HCT116 (cell line): ENCODE measurements around the gene BACH1. TPM values are rescaled to one million over a fixed set of nuclear protein-coding genes. Genes with fewer than 3 reads are reported as not detected.

ENCODE experiments used
- ATAC-seq: fragments of 200-7000 bp; cut with Tn5 transposase; 2 replicates; pipeline ENCODE4 v1.9.1; 2020; ENCODE audit warnings: mild to moderate bottlenecking, moderate library complexity
- BruUV-seq: library from RNA; stranded (reverse); fragments of 400-500 nt; replicated peaks from 2 replicates; lab custom pipeline; 2021; lab: Mats Ljungman, UMichigan
- CTCF ChIA-PET: fragments of 300-600 bp; sonication (Branson Sonifier 250); formaldehyde crosslinking; loops from one replicate; lab custom pipeline; 2021; ENCODE audit warnings: antibody characterized with exemption; lab: Charles Lee
- POLR2A ChIA-PET: fragments of 300-600, 350-600 bp; sonication (Branson Sonifier 250); formaldehyde crosslinking; loops from one replicate; lab custom pipeline; 2021; ENCODE audit warnings: antibody characterized with exemption; lab: Charles Lee
- RAD21 ChIA-PET, 2 experiments: fragments of 300-600 bp; sonication (Branson Sonifier 250); formaldehyde crosslinking; loops; one replicate each; lab custom pipeline; 2023; ENCODE audit warnings: low total read pairs in 2 of 2; ENCODE audit not compliant: uncharacterized antibody in 2 of 2, unreplicated experiment in 2 of 2, low non-redundant PET in 1 of 2; lab: Charles Lee
- DNase-seq: peaks from one replicate; pipeline ENCODE4 v3.0.0-alpha.2; 2010; ENCODE audit warnings: low read depth, low spot score
- H2AFZ ChIP-seq: fragments of 200-600 bp; shearing (Covaris generic), sonication (generic); 2 replicates; pipeline ENCODE4 v1.6.1; 2017; ENCODE audit warnings: low read depth, mixed run types, mixed read lengths, antibody characterized with exemption, low read length; ENCODE audit not compliant: poor library complexity, severe bottlenecking
- H3K27ac ChIP-seq: 2 replicates; pipeline ENCODE4 v1.5.1; 2012; ENCODE audit warnings: low read depth, low read length
- H3K27me3 ChIP-seq: fragments of 200-600 bp; sonication (generic); 2 replicates; pipeline ENCODE4 v1.6.1; 2016; ENCODE audit warnings: mixed run types, low read length, mixed read lengths; ENCODE audit not compliant: insufficient read depth
- H3K36me3 ChIP-seq, 2 experiments: fragments of 200-500 bp in 1 of 2; fragments of 200-600 bp in 1 of 2; sonication (Bioruptor generic) in 1 of 2; sonication (generic) in 1 of 2; 2 replicates each; pipeline versions ENCODE4 v1.5.1 to v1.6.1; 2014 to 2016; ENCODE audit warnings: low read length in 2 of 2, inconsistent platforms in 1 of 2, mixed read lengths in 1 of 2, mixed run types in 1 of 2; ENCODE audit not compliant: insufficient read depth in 2 of 2, control insufficient read depth in 1 of 2
- H3K4me1 ChIP-seq, 2 experiments: fragments of 200-600 bp in 1 of 2; sonication (generic) in 1 of 2; 2 replicates each; pipeline versions ENCODE4 v1.5.1 to v1.6.1; 2012 to 2017; ENCODE audit warnings: low read length in 2 of 2, inconsistent platforms in 1 of 2, mild to moderate bottlenecking in 1 of 2, mixed read lengths in 1 of 2, mixed run types in 1 of 2, moderate library complexity in 1 of 2; ENCODE audit not compliant: insufficient read depth in 2 of 2, control insufficient read depth in 1 of 2
- H3K4me2 ChIP-seq: fragments of 200-600 bp; sonication (generic); 2 replicates; pipeline ENCODE4 v1.6.1; 2017; ENCODE audit warnings: mixed run types, low read length, mixed read lengths
- H3K4me3 ChIP-seq, 2 experiments: fragments of 200-600 bp in 1 of 2; sonication (generic) in 1 of 2; replicated peaks in 1 of 2; 2 replicates each; pipeline ENCODE4 v1.5.1; 2011 to 2016; ENCODE audit warnings: low read length in 2 of 2, control low read depth in 1 of 2, low read depth in 1 of 2, mild to moderate bottlenecking in 1 of 2, mixed read lengths in 1 of 2, mixed run types in 1 of 2
- H3K79me2 ChIP-seq: fragments of 200-600 bp; sonication (generic); 2 replicates; pipeline ENCODE4 v1.6.1; 2017; ENCODE audit warnings: mild to moderate bottlenecking, mixed run types, low read length, moderate library complexity, mixed read lengths; ENCODE audit not compliant: insufficient read depth
- H3K9ac ChIP-seq: fragments of 200-600 bp; sonication (generic); 2 replicates; pipeline ENCODE4 v1.6.1; 2016; ENCODE audit warnings: low read length, mixed read lengths
- H3K9me2 ChIP-seq: fragments of 200-600 bp; sonication (generic), shearing (Covaris generic); 2 replicates; pipeline ENCODE4 v1.6.1; 2017; ENCODE audit warnings: mixed run types, mild to moderate bottlenecking, moderate library complexity; ENCODE audit not compliant: insufficient read depth
- H3K9me3 ChIP-seq, 2 experiments: fragments of 200-500 bp in 1 of 2; fragments of 200-600 bp in 1 of 2; sonication (Bioruptor generic) in 1 of 2; sonication (generic) in 1 of 2; 2 replicates each; pipeline ENCODE4 v1.6.1; 2014 to 2017; ENCODE audit warnings: low read length in 2 of 2, mixed read lengths in 2 of 2, inconsistent platforms in 1 of 2, low read depth in 1 of 2, mild to moderate bottlenecking in 1 of 2, mixed run types in 1 of 2, moderate library complexity in 1 of 2; ENCODE audit not compliant: control insufficient read depth in 1 of 2, insufficient read depth in 1 of 2
- H4K20me1 ChIP-seq: fragments of 200-600 bp; sonication (generic), shearing (Covaris generic); 2 replicates; pipeline ENCODE4 v1.6.1; 2017; ENCODE audit warnings: mixed run types, mild to moderate bottlenecking, moderate library complexity; ENCODE audit not compliant: insufficient read depth
- CBX3 ChIP-seq: IDR thresholded peaks from 2 replicates; pipeline ENCODE4 v1.6.1; 2012; ENCODE audit warnings: low read depth
- CEBPB ChIP-seq: IDR thresholded peaks from 2 replicates; pipeline ENCODE4 v1.6.1; 2012; ENCODE audit warnings: low read depth
- EZH2 ChIP-seq: fragments of 200-600 bp; sonication (generic); IDR thresholded peaks from 2 replicates; pipeline ENCODE4 v1.6.1; 2017; ENCODE audit warnings: antibody characterized with exemption, mixed run types
- EZH2phosphoT487 ChIP-seq: fragments of 200-600 bp; IDR thresholded peaks from 2 replicates; pipeline ENCODE4 v1.6.1; 2018; ENCODE audit warnings: antibody characterized with exemption, borderline replicate concordance
- FOSL1 ChIP-seq: IDR thresholded peaks from 2 replicates; pipeline ENCODE4 v1.6.1; 2012; ENCODE audit warnings: low read depth
- POLR2A ChIP-seq: IDR thresholded peaks from 2 replicates; pipeline ENCODE4 v1.7.0; 2011; ENCODE audit warnings: borderline replicate concordance; ENCODE audit not compliant: insufficient read depth, insufficient read length; ENCODE audit errors: extremely low read depth
- POLR2AphosphoS5 ChIP-seq: IDR thresholded peaks from 2 replicates; pipeline ENCODE4 v1.6.1; 2011; ENCODE audit warnings: mild to moderate bottlenecking, low read depth, low read length, moderate library complexity
- REST ChIP-seq: IDR thresholded peaks from 2 replicates; pipeline ENCODE4 v1.6.1; 2012; ENCODE audit warnings: low read depth
- SIN3A ChIP-seq: IDR thresholded peaks from 2 replicates; pipeline ENCODE4 v1.6.1; 2012; ENCODE audit warnings: low read depth
- SP1 ChIP-seq: IDR thresholded peaks from 2 replicates; pipeline ENCODE4 v1.6.1; 2012; ENCODE audit warnings: low read depth
- SRF ChIP-seq: IDR thresholded peaks from 2 replicates; pipeline ENCODE4 v1.6.1; 2012; ENCODE audit warnings: low read depth
- TCF7L2 ChIP-seq: IDR thresholded peaks from 2 replicates; pipeline ENCODE4 v1.7.0; 2011; ENCODE audit warnings: borderline replicate concordance, inconsistent platforms; ENCODE audit not compliant: insufficient read depth, insufficient read length; ENCODE audit errors: extremely low read depth
- YY1 ChIP-seq: IDR thresholded peaks from 2 replicates; pipeline ENCODE4 v1.6.1; 2011; ENCODE audit warnings: low read length, low read depth, moderate library complexity, mild to moderate bottlenecking; ENCODE audit not compliant: insufficient replicate concordance; ENCODE audit errors: extremely low read depth
- ZBTB33 ChIP-seq: IDR thresholded peaks from 2 replicates; pipeline ENCODE4 v1.6.1; 2011; ENCODE audit warnings: mild to moderate bottlenecking, low read length, moderate library complexity; ENCODE audit not compliant: insufficient replicate concordance; ENCODE audit errors: extremely low read depth
- ZFX ChIP-seq: fragments of 450-650 bp; IDR thresholded peaks from 2 replicates; pipeline ENCODE4 v1.6.1; 2017
- ZNF274 ChIP-seq: fragments of 200-500 bp; sonication (Bioruptor generic); IDR thresholded peaks from 2 replicates; pipeline ENCODE4 v1.6.1; 2014; ENCODE audit warnings: mild to moderate bottlenecking, low read depth, low read length, inconsistent platforms
- intact Hi-C: fragments of 100-400 bp; cut with micrococcal nuclease; formaldehyde crosslinking; loops from 2 replicates; pipeline ENCODE4 v1.10.0; 2022
- total RNA-seq: library from RNA; stranded (reverse); gene quantifications from one replicate; pipeline ENCODE4 v1.2.1, GENCODE V29; 2021; ENCODE audit not compliant: unreplicated experiment

The BACH1 gene
- total RNA-seq, 1 experiment from 2014 or later = 28.4 TPM

GRCh38 chr21:29366532-29366931, 67.8 kb downstream of the BACH1 start:
- POLR2A ChIA-PET = no interaction called here
- no TSS peak for BruUV-seq
- CTCF ChIA-PET = no interaction called here
- H3K79me2 ChIP-seq = no peaks in the 10 kb centered on the region
- no peaks in the 10 kb centered on the region for H3K9me3 ChIP-seq
- H2AFZ ChIP-seq = no peak overlapping the region
- H3K4me2 ChIP-seq = no peak overlapping the region
- H3K27me3 ChIP-seq = no peaks in the 10 kb centered on the region
- TF ChIP-seq CEBPB (no peak), CBX3 (no peak), ZNF274 (no peak), REST (no peak), SIN3A (no peak), TCF7L2 (no peak), SRF (no peak), YY1 (no peak), SP1 (no peak), EZH2phosphoT487 (no peak), FOSL1 (no peak), POLR2A (no peak), ZBTB33 (no peak), ZFX (no peak), POLR2AphosphoS5 (no peak), EZH2 (no peak)
- TF ChIP-seq, all 23 proteins: peak for 0
- Histone ChIP-seq H3K4me3 (no peak overlapping the region), H3K36me3 (no peaks in the 10 kb centered on the region), H4K20me1 (no peaks in the 10 kb centered on the region), H3K9ac (no peak overlapping the region), H3K27ac (no peak overlapping the region), H3K9me2 (no peaks in the 10 kb centered on the region), H3K4me1 (no peaks in the 10 kb centered on the region)
- DNase-seq = no peak
- intact Hi-C loops = no loop called here
- RAD21 ChIA-PET = no interaction called here
- no peak for ATAC-seq
